ENCODE data around the gene PTPRO.

PTPRO gene

GRCh38 chr12:15458008-15458407 is 135.7 kb downstream of the PTPRO start:
- DNase-seq = no peak

GRCh38 chr12:15468911-15469310 is 146.6 kb downstream of the PTPRO start:
- no peak for DNase-seq

DNA sequence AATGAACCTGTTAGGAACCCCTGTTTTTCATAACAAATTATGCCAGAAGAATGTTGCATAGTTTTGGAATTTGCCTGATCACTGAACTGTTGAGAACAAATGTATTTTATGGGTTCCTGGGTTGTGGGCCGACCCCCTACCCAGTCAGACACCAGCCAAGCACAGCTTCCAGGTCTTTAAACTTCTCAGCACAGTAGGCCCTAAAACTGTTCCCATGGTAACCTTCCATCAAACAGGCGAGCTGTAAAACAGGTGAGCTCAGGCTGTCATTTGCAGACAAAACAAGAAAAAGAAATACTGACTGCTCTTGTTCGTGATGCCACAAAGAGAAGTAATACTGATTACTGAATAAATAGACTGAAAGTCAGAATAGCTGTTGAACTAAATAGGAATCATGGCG is 147.0 kb downstream of the PTPRO start:
- no peak for DNase-seq

GRCh38 chr12:15472036-15472435 is 149.7 kb downstream of the PTPRO start:
- no peak for DNase-seq

- no peak for DNase-seq
Observed at GRCh38 chr12:15474766-15475165, 152.5 kb downstream of the PTPRO start.

GRCh38 chr12:15477761-15478160 is 155.5 kb downstream of the PTPRO start:
- no peak for DNase-seq

DNA sequence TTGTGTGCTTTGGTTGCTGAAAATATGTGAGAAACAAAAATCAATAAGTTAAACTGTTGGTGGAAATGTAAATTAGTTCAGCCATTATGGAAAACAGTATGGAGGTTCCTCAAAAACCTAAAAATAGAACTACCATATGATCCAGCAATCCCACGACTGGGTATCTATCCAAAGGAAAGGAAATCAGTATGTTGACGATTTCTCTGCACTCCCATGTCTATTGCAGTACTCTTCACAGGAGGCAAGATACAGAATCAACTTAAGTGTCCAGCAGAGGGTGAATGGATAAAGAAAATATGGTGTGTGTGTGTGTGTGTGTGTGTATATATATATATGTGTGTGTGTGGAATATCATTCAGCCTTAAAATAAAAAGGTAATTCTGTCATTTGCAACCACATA is 159.5 kb downstream of the PTPRO start:
- DNase-seq = no peak

DNA sequence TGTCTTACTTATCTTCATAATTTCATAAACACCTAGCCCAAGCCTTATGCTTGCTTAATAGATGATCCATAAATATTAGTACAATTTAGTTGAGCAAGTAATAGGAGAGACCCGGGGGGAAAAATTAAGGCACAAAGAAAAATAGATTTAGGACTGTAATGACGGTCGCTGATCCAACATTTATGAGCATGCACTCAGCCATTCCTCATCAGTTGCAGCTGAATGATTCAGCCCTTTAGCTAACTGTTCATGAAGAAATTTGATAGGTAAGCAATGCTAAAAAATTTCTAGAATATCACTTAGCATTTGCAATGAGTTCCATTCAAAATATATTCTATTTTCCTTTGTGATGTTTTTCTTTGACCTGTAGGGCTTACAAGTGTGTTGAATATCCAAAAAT is 163.2 kb downstream of the PTPRO start:
- no peak for DNase-seq

DNA sequence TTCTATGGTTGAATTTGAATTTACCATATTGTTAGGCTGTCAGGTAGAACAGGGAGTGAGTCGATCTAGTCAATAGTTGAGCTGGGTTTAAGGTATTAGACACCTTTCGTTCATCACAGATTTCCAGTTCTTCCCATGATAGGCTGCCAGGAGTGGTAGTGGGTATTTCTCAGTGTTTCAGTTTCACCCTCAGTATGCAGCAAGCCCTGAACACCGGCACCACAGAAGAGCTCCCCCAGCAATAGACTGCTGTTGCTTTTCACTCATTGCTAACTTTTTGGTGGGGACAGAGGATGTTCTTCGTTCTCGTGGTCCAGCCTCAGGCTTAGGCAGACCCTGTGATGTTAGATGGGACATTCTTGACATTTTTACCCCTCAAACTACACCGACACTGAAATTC is 164.6 kb downstream of the PTPRO start:
- no peak for DNase-seq

DNA sequence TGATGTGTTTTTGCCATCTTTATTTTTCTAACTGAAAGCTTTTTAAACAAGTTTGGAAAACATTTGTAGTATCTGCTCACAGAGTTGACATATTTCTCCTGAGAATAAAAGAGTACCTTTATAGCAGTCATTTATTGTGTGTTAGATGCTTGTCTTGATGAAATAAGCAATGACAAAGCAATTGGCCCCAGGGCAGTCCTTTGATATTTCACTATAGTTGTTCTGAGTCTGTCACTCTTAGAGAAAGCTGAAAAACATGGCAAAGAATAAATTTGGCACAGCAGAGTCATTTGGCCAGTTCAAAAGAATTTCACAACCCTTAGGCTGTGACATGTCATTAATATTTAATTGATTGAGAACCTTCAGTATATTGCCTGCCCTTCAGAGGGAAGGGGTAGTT is 166.2 kb downstream of the PTPRO start:
- DNase-seq = no peak

DNA sequence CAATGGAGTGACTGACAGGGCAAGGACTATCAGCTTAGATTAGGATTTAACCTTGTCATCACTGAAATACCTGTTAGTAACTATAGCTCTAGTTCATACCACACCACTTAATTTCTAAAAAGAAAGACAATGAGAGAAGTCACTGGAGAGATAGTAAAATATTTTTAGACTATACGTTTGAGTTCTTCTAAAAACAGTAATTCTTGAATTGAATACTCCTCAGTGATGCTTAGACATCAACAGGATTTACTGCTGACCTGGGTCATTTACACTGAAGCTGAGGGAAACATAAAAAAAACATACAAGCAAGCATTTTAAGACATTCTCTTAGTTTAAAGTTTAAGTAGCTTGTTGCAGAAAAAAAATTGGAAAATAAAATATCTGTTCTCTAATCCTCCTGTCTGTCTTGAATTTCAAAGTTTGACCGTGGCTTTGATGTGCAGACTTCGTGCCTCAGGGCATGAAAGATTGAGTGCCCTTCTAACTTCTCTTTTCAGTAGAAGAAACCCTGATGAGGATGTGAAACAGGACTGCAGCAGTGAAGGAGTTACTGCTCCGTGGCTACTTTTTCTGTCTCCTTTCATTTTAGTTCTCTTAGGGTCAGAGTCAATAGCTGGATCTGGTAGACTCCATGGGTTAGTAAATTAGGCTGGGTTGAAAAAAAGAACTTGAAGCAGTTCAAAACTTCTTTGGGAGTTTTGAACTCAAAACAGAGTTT is 172.2 kb downstream of the PTPRO start:
- DNase-seq = no peak

GRCh38 chr12:15495746-15496145 is 173.4 kb downstream of the PTPRO start:
- DNase-seq = no peak

DNA sequence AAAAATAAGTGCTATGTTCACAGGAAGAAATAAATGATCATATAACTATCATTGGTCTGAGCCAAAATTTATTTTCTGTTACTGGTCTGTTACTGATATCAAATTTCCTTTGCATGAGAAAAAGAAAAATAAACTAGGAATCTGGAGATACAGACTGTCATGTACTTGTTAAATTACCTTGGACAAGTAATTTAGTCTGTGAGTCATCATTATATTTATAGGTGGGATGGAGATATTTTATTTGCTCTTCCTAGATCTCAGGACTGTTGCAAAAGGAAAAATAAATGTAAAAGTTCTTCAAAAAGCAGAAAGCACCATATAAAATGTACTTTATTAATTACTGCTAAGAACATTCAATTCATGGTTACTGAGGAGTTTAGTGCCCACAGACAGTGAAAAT is 174.4 kb downstream of the PTPRO start:
- DNase-seq = no peak

- DNase-seq = no peak
Observed at GRCh38 chr12:15497671-15498292, 175.5 kb downstream of the PTPRO start.

- no peak for DNase-seq
Observed at GRCh38 chr12:15502211-15502610, 179.9 kb downstream of the PTPRO start.

GRCh38 chr12:15505616-15506015 is 183.3 kb downstream of the PTPRO start:
- DNase-seq = no peak

DNA sequence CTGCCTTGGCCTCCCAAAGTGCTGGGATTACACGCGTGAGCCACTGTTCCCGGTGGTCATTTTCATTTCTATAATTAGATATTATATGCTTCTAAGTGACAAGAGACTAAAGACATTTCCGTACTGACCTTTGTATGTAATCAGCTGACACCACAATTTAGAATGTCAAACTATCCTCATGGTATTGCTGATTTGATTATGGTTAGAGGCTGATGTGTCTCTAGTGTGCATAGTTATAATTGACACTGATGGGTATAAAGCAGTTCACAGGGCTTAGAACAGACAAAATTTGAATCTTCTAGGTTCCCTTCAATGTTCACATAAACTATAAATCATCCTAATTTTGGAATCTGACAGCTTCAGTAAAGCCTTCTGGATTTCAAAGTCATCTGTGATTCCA is 192.7 kb downstream of the PTPRO start:
- no peak for DNase-seq

DNA sequence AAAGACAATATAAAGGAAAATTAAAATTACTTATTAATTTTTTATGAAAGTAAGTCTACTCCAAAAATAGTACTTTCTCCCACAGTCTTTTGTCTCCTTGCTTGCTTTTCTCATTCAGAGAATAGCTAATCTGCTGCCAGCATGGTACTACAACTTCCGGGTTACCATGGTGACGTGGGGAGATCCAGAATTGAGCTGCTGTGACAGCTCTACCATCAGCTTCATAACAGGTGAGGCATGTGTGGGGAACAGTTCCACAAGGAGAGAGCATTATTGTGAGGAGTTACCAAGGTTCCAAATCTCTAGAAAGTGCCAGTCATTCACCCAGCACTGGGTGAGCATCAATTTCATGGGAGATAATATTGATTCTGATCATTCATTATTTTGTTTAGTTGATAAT is 197.8 kb downstream of the PTPRO start:
- no peak for DNase-seq

- no peak for DNase-seq
Observed at GRCh38 chr12:15520844-15521243, 198.5 kb downstream of the PTPRO start.

- DNase-seq = no peak
Observed at GRCh38 chr12:15522574-15523187, 200.4 kb downstream of the PTPRO start.

- no peak for DNase-seq
Observed at GRCh38 chr12:15525441-15525840, 203.1 kb downstream of the PTPRO start.

DNA sequence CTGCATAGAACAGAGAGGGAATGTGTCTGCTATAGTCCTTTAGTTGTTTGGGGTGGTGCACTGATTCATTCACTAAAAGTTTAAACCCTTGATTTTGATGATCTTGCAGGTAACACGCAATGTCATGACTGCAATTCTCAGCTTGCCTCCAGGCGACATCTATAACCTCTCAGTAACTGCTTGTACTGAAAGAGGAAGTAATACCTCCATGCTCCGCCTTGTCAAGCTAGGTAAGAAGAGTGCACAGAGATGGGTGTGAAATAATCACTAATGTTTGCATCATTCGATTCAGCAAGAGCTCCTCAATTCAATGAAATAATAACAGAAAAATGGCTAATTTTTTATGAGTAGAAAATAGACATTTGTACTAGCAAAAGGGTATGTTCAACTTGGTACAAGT is 203.7 kb downstream of the PTPRO start:
- no peak for DNase-seq

- DNase-seq = no peak
Observed at GRCh38 chr12:15527201-15528080, 205.1 kb downstream of the PTPRO start.

DNA sequence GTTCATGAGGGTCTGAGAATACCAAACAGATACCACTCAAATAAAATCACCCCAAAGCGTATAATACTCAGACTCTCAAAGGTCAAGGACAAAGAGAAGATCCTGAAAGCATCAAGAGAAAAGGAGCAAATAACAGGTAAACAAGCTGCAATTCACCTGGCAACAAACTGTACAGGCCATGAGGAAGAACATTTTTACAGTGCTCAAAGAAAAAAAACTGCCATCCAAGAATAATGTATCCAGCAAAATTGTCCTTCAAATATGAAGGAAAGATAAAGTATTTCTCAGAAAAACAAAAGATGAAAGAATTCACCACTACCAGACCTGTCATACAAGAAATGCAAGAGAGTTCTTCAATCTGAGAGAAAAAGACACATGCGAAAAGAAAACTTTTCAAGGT is 206.4 kb downstream of the PTPRO start:
- no peak for DNase-seq

All from activated T-cell treated with anti-CD3 and anti-CD28 coated beads for 4 hours (primary cell).